Natural killer cell (primary cell): Measurements from ENCODE around the gene LTB4R2. TPM values are rescaled to one million over a fixed set of nuclear protein-coding genes. Genes with fewer than 3 reads are reported as not detected.
"Not testable (repeated sequence)": the region's sequence is repeated elsewhere in the genome, so short reads cannot be mapped to it uniquely, and the experiment has no call there.

Source experiments
- ATAC-seq, 3 donors: fragments of 150-1000 bp in 2 of 3; fragments of 200-7000 bp in 1 of 3; cut with Tn5 transposase; 1 replicate in 1 of 3; 2 replicates in 2 of 3; pipeline ENCODE4 v1.10.0; 2021; ENCODE audit warnings: mild to moderate bottlenecking in 2 of 3, moderate library complexity in 2 of 3
- DNase-seq, 2 donors: peaks; one replicate each; pipeline versions ENCODE4 v3.0.0 to v3.0.0-alpha.2; 2013 to 2021; ENCODE audit warnings: mixed read lengths in 1 of 2
- H3K27ac ChIP-seq: one replicate; pipeline ENCODE4 v1.5.1; 2013; ENCODE audit warnings: mild to moderate bottlenecking, low read length
- H3K27me3 ChIP-seq: one replicate; pipeline ENCODE4 v1.6.1; 2013; ENCODE audit warnings: low read length; ENCODE audit not compliant: control insufficient read depth, insufficient read depth
- H3K36me3 ChIP-seq: one replicate; pipeline ENCODE4 v1.6.1; 2013; ENCODE audit warnings: low read length; ENCODE audit not compliant: control insufficient read depth, insufficient read depth
- H3K4me1 ChIP-seq: one replicate; pipeline ENCODE4 v1.6.1; 2013; ENCODE audit warnings: low read length; ENCODE audit not compliant: control insufficient read depth, insufficient read depth
- H3K4me3 ChIP-seq: one replicate; pipeline ENCODE4 v1.5.1; 2013; ENCODE audit warnings: low read length
- H3K9me3 ChIP-seq: one replicate; pipeline ENCODE4 v1.6.1; 2013; ENCODE audit warnings: low read length; ENCODE audit not compliant: control insufficient read depth, insufficient read depth
- H3K27ac Mint-ChIP-seq, 2 donors: one replicate each; pipeline ENCODE4 v1.8.0; 2022; ENCODE audit warnings: mild to moderate bottlenecking in 2 of 2, mixed read lengths in 2 of 2, moderate library complexity in 1 of 2
- H3K27me3 Mint-ChIP-seq, 2 donors: one replicate each; pipeline ENCODE4 v1.8.0; 2022; ENCODE audit warnings: low read depth in 2 of 2, mixed read lengths in 2 of 2
- H3K36me3 Mint-ChIP-seq: one replicate; pipeline ENCODE4 v1.8.0; 2022; ENCODE audit warnings: mixed read lengths
- H3K4me1 Mint-ChIP-seq, 2 donors: one replicate each; pipeline ENCODE4 v1.8.0; 2022; ENCODE audit warnings: mixed read lengths in 2 of 2
- H3K4me3 Mint-ChIP-seq: one replicate; pipeline ENCODE4 v1.8.0; 2022; ENCODE audit warnings: mild to moderate bottlenecking, moderate library complexity, mixed read lengths
- H3K9me3 Mint-ChIP-seq, 2 donors: one replicate each; pipeline ENCODE4 v1.8.0; 2022; ENCODE audit warnings: mixed read lengths in 2 of 2
- WGBS: methylation state at CpG from one replicate; pipeline ENCODE4 v1.1.7; 2013; ENCODE audit warnings: missing lambda C conversion rate; ENCODE audit not compliant: insufficient coverage; 5-methylcytosine and 5-hydroxymethylcytosine counted together
- intact Hi-C: fragments of 100-400 bp; cut with micrococcal nuclease; formaldehyde crosslinking; loops from one replicate; pipeline ENCODE4 v1.14.2; 2022
- total RNA-seq, 4 donors: library from RNA; stranded (reverse); fragments of 120-200 nt in 1 of 4; gene quantifications; one replicate each; pipeline versions ENCODE4 v1.2.3 to v1.2.4, GENCODE V29; 2013 to 2022
- TF ChIP-seq, protein P1 (sequence below): fragments of 200-600 bp; IDR thresholded peaks from one replicate; pipeline ENCODE4 v1.8.0; 2022; ENCODE audit warnings: antibody characterized with exemption

Gene LTB4R2
- total RNA-seq, 3 donors from 2014 or later (not counting 1 experiment from before 2014, with no cell fraction given), result 27.6 to 40.5 (median 37.4) TPM

DNA sequence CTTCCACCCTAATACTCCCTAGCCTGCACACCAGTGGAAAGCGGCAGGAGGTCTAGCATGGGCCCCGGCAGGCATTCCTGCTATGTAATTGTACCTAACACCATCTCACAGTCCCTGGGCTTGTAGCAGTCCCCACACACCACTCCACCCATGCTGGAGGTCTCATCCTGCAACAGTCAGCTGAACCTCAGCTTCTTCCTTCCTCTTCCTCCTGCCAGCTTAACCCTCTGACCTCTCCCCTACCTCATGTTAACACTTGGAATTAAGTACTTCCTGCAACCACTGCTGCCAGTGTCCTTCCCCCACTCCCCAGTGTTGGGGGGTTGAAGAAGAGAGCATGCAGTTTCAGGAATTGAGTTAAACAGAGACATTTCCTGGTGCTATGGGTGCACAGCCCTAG, 17.4 kb downstream of the LTB4R2 start:
- Mint-ChIP-seq H3K4me3 (peak overlapping the region; percentile 63), H3K36me3 (no peaks in the 10 kb centered on the region), H3K9me3 (no peaks in the 10 kb centered on the region), H3K27me3 (peaks cover 3 to 6% of the 10 kb centered on the region in 2 donors), H3K4me1 (peaks cover 52 to 55% of the 10 kb centered on the region in 2 donors), H3K27ac (peak overlapping the region; percentile 14 to 88)
- no peaks in the 10 kb centered on the region for H3K36me3 ChIP-seq
- peaks cover 2% of the 10 kb centered on the region for H3K27me3 ChIP-seq
- no peak overlapping the region for H3K27ac ChIP-seq
- WGBS, result 80% methylated on average over 2 of the region's 2 CpGs
- no peak for DNase-seq
- TF ChIP-seq, protein P1, sequence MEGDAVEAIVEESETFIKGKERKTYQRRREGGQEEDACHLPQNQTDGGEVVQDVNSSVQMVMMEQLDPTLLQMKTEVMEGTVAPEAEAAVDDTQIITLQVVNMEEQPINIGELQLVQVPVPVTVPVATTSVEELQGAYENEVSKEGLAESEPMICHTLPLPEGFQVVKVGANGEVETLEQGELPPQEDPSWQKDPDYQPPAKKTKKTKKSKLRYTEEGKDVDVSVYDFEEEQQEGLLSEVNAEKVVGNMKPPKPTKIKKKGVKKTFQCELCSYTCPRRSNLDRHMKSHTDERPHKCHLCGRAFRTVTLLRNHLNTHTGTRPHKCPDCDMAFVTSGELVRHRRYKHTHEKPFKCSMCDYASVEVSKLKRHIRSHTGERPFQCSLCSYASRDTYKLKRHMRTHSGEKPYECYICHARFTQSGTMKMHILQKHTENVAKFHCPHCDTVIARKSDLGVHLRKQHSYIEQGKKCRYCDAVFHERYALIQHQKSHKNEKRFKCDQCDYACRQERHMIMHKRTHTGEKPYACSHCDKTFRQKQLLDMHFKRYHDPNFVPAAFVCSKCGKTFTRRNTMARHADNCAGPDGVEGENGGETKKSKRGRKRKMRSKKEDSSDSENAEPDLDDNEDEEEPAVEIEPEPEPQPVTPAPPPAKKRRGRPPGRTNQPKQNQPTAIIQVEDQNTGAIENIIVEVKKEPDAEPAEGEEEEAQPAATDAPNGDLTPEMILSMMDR, result no peak
- H3K4me3 ChIP-seq, result no peak overlapping the region
- intact Hi-C loops, result no loop called here
- peaks cover 69% of the 10 kb centered on the region for H3K4me1 ChIP-seq
- ATAC-seq, result no peak
- H3K9me3 ChIP-seq, result no peaks in the 10 kb centered on the region

DNA sequence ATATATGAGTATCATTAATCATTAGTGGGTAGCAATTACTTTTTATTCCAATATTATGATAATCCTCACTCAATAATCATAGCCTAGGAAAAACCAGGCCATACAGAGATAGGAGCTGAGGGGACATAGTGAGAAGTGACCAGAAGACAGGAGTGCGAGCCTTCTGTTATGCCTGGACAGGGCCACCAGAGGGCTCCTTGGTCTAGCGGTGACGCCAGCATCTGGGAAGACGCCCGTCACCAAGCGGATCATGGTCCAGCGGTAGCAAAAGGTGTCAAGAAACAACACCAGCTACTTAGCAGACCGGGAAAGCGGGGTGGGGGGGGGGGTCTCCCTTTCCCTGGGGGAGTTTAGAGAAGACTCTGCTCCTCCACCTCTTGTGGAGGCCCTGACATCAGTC, 18.0 kb downstream of the LTB4R2 start:
- TF ChIP-seq, protein P1, result peak; percentile 42
- H3K27me3 ChIP-seq, H3K27me3 Mint-ChIP-seq, H3K9me3 Mint-ChIP-seq, intact Hi-C loops, ATAC-seq, H3K36me3 Mint-ChIP-seq, H3K9me3 ChIP-seq, H3K36me3 ChIP-seq, H3K4me3 ChIP-seq, H3K27ac ChIP-seq: not testable (repeated sequence)
- DNase-seq, result peak in 1 of 2 donors; percentile 28
- Mint-ChIP-seq H3K27ac (peak overlapping the region; percentile 87 to 88), H3K4me3 (peak overlapping the region; percentile 13), H3K4me1 (peaks cover 58 to 61% of the 10 kb centered on the region in 2 donors)
- peaks cover 75% of the 10 kb centered on the region for H3K4me1 ChIP-seq
- WGBS, result 15% methylated on average over 9 of the region's 9 CpGs

DNA sequence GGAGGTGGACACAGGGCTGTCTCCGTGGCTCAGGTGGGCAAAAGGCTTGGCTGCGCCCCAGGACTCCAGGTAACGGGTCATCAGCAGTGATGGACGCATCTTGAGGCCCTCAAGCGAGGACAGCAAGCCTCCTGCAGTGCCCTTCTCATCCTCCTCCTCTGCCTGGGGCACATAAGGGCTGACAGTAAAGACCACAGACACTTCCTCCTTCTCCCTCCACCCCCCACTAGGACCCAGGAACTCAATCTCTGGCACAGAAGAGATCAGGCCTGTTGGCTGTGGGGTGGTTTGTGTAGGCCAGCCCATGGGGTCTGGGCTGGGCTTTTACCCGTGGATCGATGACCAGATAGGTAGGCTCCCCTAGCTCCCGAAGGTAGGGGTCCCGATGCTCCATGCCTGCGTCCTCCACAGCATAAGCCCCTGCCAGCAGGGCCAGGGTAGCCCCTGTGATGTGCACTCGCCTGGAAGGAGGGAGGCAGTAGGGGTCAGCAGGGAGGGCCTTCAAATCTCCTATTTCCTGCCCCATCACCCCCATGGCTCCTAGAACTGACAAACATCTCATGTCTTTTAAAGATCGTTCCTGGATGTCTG, 19.2 kb downstream of the LTB4R2 start:
- Histone ChIP-seq H3K9me3 (no peaks in the 10 kb centered on the region), H3K36me3 (no peaks in the 10 kb centered on the region), H3K4me3 (no peak overlapping the region), H3K4me1 (peaks cover 87% of the 10 kb centered on the region), H3K27ac (peak overlapping the region; percentile 61), H3K27me3 (peaks cover 8% of the 10 kb centered on the region)
- DNase-seq (no peak), ATAC-seq (no peak)
- WGBS, result 84% methylated on average over 12 of the region's 12 CpGs
- Mint-ChIP-seq H3K4me3 (peak overlapping the region; percentile 79), H3K4me1 (peaks cover 68 to 71% of the 10 kb centered on the region in 2 donors), H3K27me3 (peaks cover 6% of the 10 kb centered on the region in 2 donors), H3K36me3 (no peaks in the 10 kb centered on the region), H3K27ac (peak overlapping the region; percentile 87 to 88), H3K9me3 (no peaks in the 10 kb centered on the region)
- TF ChIP-seq, protein P1, result no peak
- intact Hi-C loops, result loop anchor here (1.0 kb wide), 3 partner anchors 58 to 305 kb away; partner anchors contain the start of genes GZMB and RABGGTA
